Suprapubic skin (tissue), 4 donors: ENCODE measurements around the gene LIN28B. TPM values are rescaled to one million over a fixed set of nuclear protein-coding genes. Genes with fewer than 3 reads are reported as not detected.

Source experiments
- DNase-seq, 2 donors: peaks; one replicate each; pipeline ENCODE4 v3.0.0-alpha.2; 2019; ENCODE audit warnings: low spot score in 2 of 2
- H3K27ac ChIP-seq: fragments of 200-600 bp; sonication (generic); one replicate; pipeline ENCODE4 v1.5.1; 2019
- H3K27me3 ChIP-seq: fragments of 200-600 bp; sonication (generic); one replicate; pipeline ENCODE4 v1.5.1; 2019
- H3K36me3 ChIP-seq: fragments of 200-600 bp; sonication (generic); one replicate; pipeline ENCODE4 v1.5.1; 2019
- H3K4me1 ChIP-seq: fragments of 200-600 bp; sonication (generic); one replicate; pipeline ENCODE4 v1.5.1; 2019
- H3K4me3 ChIP-seq: fragments of 200-600 bp; sonication (generic); one replicate; pipeline ENCODE4 v1.5.1; 2019; ENCODE audit warnings: mild to moderate bottlenecking
- H3K9me3 ChIP-seq: fragments of 200-600 bp; sonication (generic); one replicate; pipeline ENCODE4 v1.5.1; 2019
- CTCF ChIP-seq, 2 donors: fragments of 200-600 bp in 1 of 2; fragments of 450-650 bp in 1 of 2; sonication (generic) in 1 of 2; IDR thresholded peaks; one replicate each; pipeline ENCODE4 v1.5.1; 2016 to 2019; ENCODE audit warnings: antibody characterized with exemption in 2 of 2, mild to moderate bottlenecking in 1 of 2, moderate library complexity in 1 of 2
- EP300 ChIP-seq: sonication (generic); formaldehyde crosslinking; IDR thresholded peaks from one replicate; pipeline ENCODE4 v1.6.1; 2017; ENCODE audit warnings: antibody characterized with exemption
- POLR2A ChIP-seq, 2 donors: fragments of 450-650 bp; IDR thresholded peaks; one replicate each; pipeline ENCODE4 v1.6.1; 2017; ENCODE audit warnings: antibody characterized with exemption in 2 of 2, mild to moderate bottlenecking in 2 of 2, moderate library complexity in 2 of 2
- POLR2AphosphoS5 ChIP-seq, 3 donors: sonication (generic); formaldehyde crosslinking; IDR thresholded peaks; one replicate each; pipeline ENCODE4 v1.6.1; 2017; ENCODE audit warnings: antibody characterized with exemption in 3 of 3
- WGBS: methylation state at CpG from one replicate; pipeline ENCODE4 v1.1.5; 2018; 5-methylcytosine and 5-hydroxymethylcytosine counted together
- total RNA-seq, 4 donors: library from RNA; depleted of rRNA; stranded (reverse); fragments of >200 nt; gene quantifications; one replicate each; pipeline ENCODE4 v1.1.0, GENCODE V29; 2016

The LIN28B gene
- total RNA-seq, 4 donors from 2014 or later = not detected

- TF ChIP-seq POLR2AphosphoS5 (IDR thresholded peaks at IDR 0.05) (no peak), CTCF (IDR thresholded peaks at IDR 0.05) (no peak), POLR2A (IDR thresholded peaks at IDR 0.05) (no peak), EP300 (no peak)
- Histone ChIP-seq H3K4me1 (no peaks in the 10 kb centered on the region), H3K9me3 (no peaks in the 10 kb centered on the region), H3K36me3 (no peaks in the 10 kb centered on the region), H3K27me3 (peaks cover 9% of the 10 kb centered on the region), H3K27ac (no peak overlapping the region), H3K4me3 (no peak overlapping the region)
- WGBS = 82% methylated on average over 3 of the region's 3 CpGs
- no peak for DNase-seq
These were observed 28.8 kb upstream of the LIN28B start for GRCh38 chr6:104928141-104928540.

- no peak for DNase-seq
- peaks cover 9% of the 10 kb centered on the region for H3K27me3 ChIP-seq
- 72% methylated on average over 5 of the region's 5 CpGs for WGBS
- no peak overlapping the region for H3K27ac ChIP-seq
- no peaks in the 10 kb centered on the region for H3K4me1 ChIP-seq
- H3K36me3 ChIP-seq = no peaks in the 10 kb centered on the region
- TF ChIP-seq POLR2A (IDR thresholded peaks at IDR 0.05) = no peak
- no peak for TF ChIP-seq EP300
- TF ChIP-seq CTCF (IDR thresholded peaks at IDR 0.05) = no peak
- H3K9me3 ChIP-seq = no peaks in the 10 kb centered on the region
- H3K4me3 ChIP-seq = no peak overlapping the region
These were observed 27.6 kb upstream of the LIN28B start for GRCh38 chr6:104929353-104929752.

GRCh38 chr6:104930939-104931338, 26.0 kb upstream of the LIN28B start:
- no peak for TF ChIP-seq EP300
- TF ChIP-seq CTCF (IDR thresholded peaks at IDR 0.05) = no peak
- TF ChIP-seq POLR2AphosphoS5 (IDR thresholded peaks at IDR 0.05) = no peak
- TF ChIP-seq POLR2A (IDR thresholded peaks at IDR 0.05) = no peak
- WGBS = 63% methylated on average over 2 of the region's 2 CpGs
- Histone ChIP-seq H3K9me3 (no peaks in the 10 kb centered on the region), H3K27ac (no peak overlapping the region), H3K4me3 (no peak overlapping the region), H3K36me3 (no peaks in the 10 kb centered on the region), H3K4me1 (no peaks in the 10 kb centered on the region), H3K27me3 (peaks cover 12% of the 10 kb centered on the region)
- no peak for DNase-seq

GRCh38 chr6:104936766-104937535, 20.0 kb upstream of the LIN28B start:
- peaks cover 32% of the 10 kb centered on the region for H3K27me3 ChIP-seq
- WGBS = 98% methylated on average over 29 of the region's 38 CpGs
- peaks cover 15% of the 10 kb centered on the region for H3K4me1 ChIP-seq
- no peaks in the 10 kb centered on the region for H3K9me3 ChIP-seq
- no peak overlapping the region for H3K27ac ChIP-seq
- TF ChIP-seq CTCF (IDR thresholded peaks at IDR 0.05) (no peak), POLR2AphosphoS5 (IDR thresholded peaks at IDR 0.05) (no peak), EP300 (no peak), POLR2A (IDR thresholded peaks at IDR 0.05) (no peak)
- no peak for DNase-seq
- no peak overlapping the region for H3K4me3 ChIP-seq
- no peaks in the 10 kb centered on the region for H3K36me3 ChIP-seq

GRCh38 chr6:104940238-104940892, 16.5 kb upstream of the LIN28B start:
- Histone ChIP-seq H3K9me3 (no peaks in the 10 kb centered on the region), H3K4me1 (peaks cover 15% of the 10 kb centered on the region), H3K27ac (no peak overlapping the region), H3K4me3 (peak overlapping the region; percentile 47), H3K27me3 (peaks cover 60% of the 10 kb centered on the region), H3K36me3 (no peaks in the 10 kb centered on the region)
- 47% methylated on average over 5 of the region's 88 CpGs for WGBS
- DNase-seq = no peak
- no peak for TF ChIP-seq POLR2A (IDR thresholded peaks at IDR 0.05)
- TF ChIP-seq POLR2AphosphoS5 (IDR thresholded peaks at IDR 0.05) = no peak
